Stimulated activated CD8-positive, alpha-beta memory T cell treated with anti-CD3 and anti-CD28 coated beads, Interleukin-15, amount 100 ng/mL, for 4 hours (primary cell): ENCODE results near the gene NEK1.

Source experiments
- DNase-seq, 2 donors: peaks; one replicate each; pipeline ENCODE4 v3.0.0-alpha.2; 2020; ENCODE audit warnings: low read depth in 2 of 2

NEK1 gene

GRCh38 chr4:169369634-169370033, 242.7 kb downstream of the NEK1 start:
- DNase-seq, result no peak

- DNase-seq, result no peak
Observed at GRCh38 chr4:169367826-169368225, 244.6 kb downstream of the NEK1 start.

- DNase-seq, result no peak
Observed at GRCh38 chr4:169366821-169367220, 245.6 kb downstream of the NEK1 start.

- no peak for DNase-seq
Observed at GRCh38 chr4:169362607-169363006, 249.8 kb downstream of the NEK1 start.

- DNase-seq, result no peak
Observed at GRCh38 chr4:169361756-169362155, 250.6 kb downstream of the NEK1 start.

- no peak for DNase-seq
Observed at GRCh38 chr4:169359961-169360360, 252.4 kb downstream of the NEK1 start.

- DNase-seq, result no peak
Observed at GRCh38 chr4:169352360-169352759, 260.0 kb downstream of the NEK1 start.

GRCh38 chr4:169351872-169352271, 260.5 kb downstream of the NEK1 start:
- DNase-seq, result no peak

- no peak for DNase-seq
Observed at GRCh38 chr4:169348541-169348940, 263.8 kb downstream of the NEK1 start.

GRCh38 chr4:169346840-169347239, 265.5 kb downstream of the NEK1 start:
- no peak for DNase-seq

GRCh38 chr4:169345316-169345721, 267.1 kb downstream of the NEK1 start:
- no peak for DNase-seq
